ENCODE measurements around the gene CASP8. TPM values are rescaled to one million over a fixed set of nuclear protein-coding genes. Genes with fewer than 3 reads are reported as not detected.
"Not testable (repeated sequence)": the region's sequence is repeated elsewhere in the genome, so short reads cannot be mapped to it uniquely, and the experiment has no call there.

The CASP8 gene
- total and polyA plus RNA-seq, 2 of the 8 experiments (the other 6 are each of a cell fraction or from before 2014, with no cell fraction given): 2.3 to 3.6 TPM

DNA sequence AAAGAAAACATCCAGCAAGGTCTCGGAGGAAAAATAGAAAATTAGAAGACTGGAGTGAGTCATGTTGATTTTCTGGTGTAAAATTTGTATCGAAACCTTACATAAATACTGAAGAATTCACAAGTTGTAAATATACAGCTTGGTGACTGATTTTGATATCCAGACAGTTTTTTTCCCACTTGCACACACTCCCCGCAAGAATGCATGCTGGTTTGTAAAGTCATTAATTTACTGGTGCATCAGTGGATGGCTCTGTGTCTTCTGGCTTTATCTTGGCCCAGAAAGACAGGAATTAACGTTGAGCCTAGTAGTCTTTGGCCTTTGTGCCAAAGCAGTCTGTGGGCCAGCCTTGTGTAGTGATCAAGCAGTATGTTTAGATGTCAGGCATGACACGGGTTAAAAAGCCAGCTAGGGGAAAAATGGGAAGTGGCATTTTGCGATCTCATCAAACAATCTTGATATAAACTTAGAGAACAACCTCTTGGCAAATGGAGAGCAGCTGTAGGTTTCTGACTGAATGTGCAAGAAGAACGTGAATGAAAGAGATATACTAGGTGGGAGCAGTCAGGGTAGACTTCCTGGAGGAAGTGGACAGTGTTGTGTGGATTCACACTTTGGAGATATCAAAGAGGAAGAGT, 22.7 kb upstream of the CASP8 start (continued):
- no peak for TF ChIP-seq BCL11A (IDR thresholded peaks at IDR 0.05; ENCODE audit: low read depth in 2 of 2, low read length in 2 of 2)
- no peak for TF ChIP-seq BRCA1 (IDR thresholded peaks at IDR 0.05; ENCODE audit: low read depth, low read length)
- TF ChIP-seq MAFK (IDR thresholded peaks at IDR 0.05; ENCODE audit: low read depth, low read length): no peak

- H3K4ac ChIP-seq (replicated peaks; ENCODE audit: insufficient read length, low read depth, low read length); H3K23ac ChIP-seq (ENCODE audit: insufficient read length); H4K8ac ChIP-seq (ENCODE audit: extremely low read depth, insufficient read depth, low read length); H3K14ac ChIP-seq (ENCODE audit: insufficient read length); H2AFZ ChIP-seq (ENCODE audit: low read length); H2BK15ac ChIP-seq (ENCODE audit: low read length); H3K4me3 ChIP-seq (ENCODE audit: extremely low read depth in 1 of 4, insufficient read depth in 2 of 4, low read depth in 3 of 4, low read length in 4 of 4); H2BK12ac ChIP-seq (ENCODE audit: low read depth, low read length); FAIRE-seq; H3K4me1 ChIP-seq (replicated peaks in 1 of 4; ENCODE audit: control insufficient read depth in 3 of 4, insufficient read depth in 4 of 4, low read length in 3 of 4); H3K79me2 ChIP-seq (ENCODE audit: control insufficient read depth in 1 of 2, insufficient read depth in 2 of 2, low read length in 2 of 2); H3K9me3 ChIP-seq (ENCODE audit: insufficient read depth in 2 of 2, low read depth in 1 of 2, low read length in 1 of 2); H3K27me3 ChIP-seq (replicated peaks in 1 of 4; ENCODE audit: control insufficient read depth in 3 of 4, extremely low read depth in 1 of 4, insufficient read depth in 3 of 4, low read length in 3 of 4); H2BK5ac ChIP-seq (ENCODE audit: low read depth, low read length); H2BK20ac ChIP-seq (ENCODE audit: low read length); H3K36me3 ChIP-seq (ENCODE audit: control insufficient read depth in 2 of 4, insufficient read depth in 4 of 4, low read length in 3 of 4); H3K56ac ChIP-seq (replicated peaks; ENCODE audit: insufficient read length, low read depth, low read length); H3K27ac ChIP-seq (ENCODE audit: low read depth, low read length); H2AK5ac ChIP-seq (ENCODE audit: low read depth, low read length); H4K20me1 ChIP-seq (replicated peaks in 1 of 2; ENCODE audit: control insufficient read depth in 1 of 2, insufficient read depth in 2 of 2, low read length in 2 of 2); H3K9ac ChIP-seq (replicated peaks in 1 of 4; ENCODE audit: extremely low read depth in 1 of 4, low read depth in 3 of 4, low read length in 3 of 4); H4K5ac ChIP-seq (ENCODE audit: insufficient read length, low read depth, low read length); H3K4me2 ChIP-seq (ENCODE audit: insufficient read depth in 1 of 2, low read depth in 2 of 2, low read length in 2 of 2); H3K18ac ChIP-seq (ENCODE audit: extremely low read depth, low read length); H3K23me2 ChIP-seq (ENCODE audit: low read depth, low read length); H4K91ac ChIP-seq (replicated peaks; ENCODE audit: insufficient read length, low read length); H3K79me1 ChIP-seq (ENCODE audit: low read depth, low read length); H2BK120ac ChIP-seq (replicated peaks; ENCODE audit: low read depth, low read length); POLR2A ChIA-PET (ENCODE audit: partially characterized antibody): not testable (repeated sequence)
- WGBS, 2 experiments (ENCODE audit: extremely low coverage in 1 of 2, insufficient coverage in 1 of 2, insufficient read length in 1 of 2, insufficient replicate concordance in 2 of 2, low coverage in 1 of 2, low lambda C conversion rate in 2 of 2, missing lambda C conversion rate in 1 of 2): 90% methylated on average over 11 of the region's 21 CpGs; no CpG with 5 or more reads in 1 of the 2 experiments
- DNase-seq (ENCODE audit: low read depth in 1 of 2, low spot score in 2 of 2): peak in 1 of 2 experiments; percentile 7
- CTCF ChIA-PET (ENCODE audit: partially characterized antibody): interaction anchor here (1.0 kb wide), 1 partner anchor 125 kb away, joined by 4 read pairs; no protein-coding TSS in a partner anchor
These were observed 21.0 kb upstream of the CASP8 start for GRCh38 chr2:201239167-201239935.
